Ishikawa (cell line): ENCODE results near the gene MDM4.

ENCODE experiments used
- NFIC ChIP-seq: IDR thresholded peaks from 2 replicates; pipeline ENCODE4 v1.6.1; 2012
- ZBTB7A ChIP-seq: IDR thresholded peaks from 2 replicates; pipeline ENCODE4 v1.6.1; 2012; ENCODE audit warnings: low read depth

DNA sequence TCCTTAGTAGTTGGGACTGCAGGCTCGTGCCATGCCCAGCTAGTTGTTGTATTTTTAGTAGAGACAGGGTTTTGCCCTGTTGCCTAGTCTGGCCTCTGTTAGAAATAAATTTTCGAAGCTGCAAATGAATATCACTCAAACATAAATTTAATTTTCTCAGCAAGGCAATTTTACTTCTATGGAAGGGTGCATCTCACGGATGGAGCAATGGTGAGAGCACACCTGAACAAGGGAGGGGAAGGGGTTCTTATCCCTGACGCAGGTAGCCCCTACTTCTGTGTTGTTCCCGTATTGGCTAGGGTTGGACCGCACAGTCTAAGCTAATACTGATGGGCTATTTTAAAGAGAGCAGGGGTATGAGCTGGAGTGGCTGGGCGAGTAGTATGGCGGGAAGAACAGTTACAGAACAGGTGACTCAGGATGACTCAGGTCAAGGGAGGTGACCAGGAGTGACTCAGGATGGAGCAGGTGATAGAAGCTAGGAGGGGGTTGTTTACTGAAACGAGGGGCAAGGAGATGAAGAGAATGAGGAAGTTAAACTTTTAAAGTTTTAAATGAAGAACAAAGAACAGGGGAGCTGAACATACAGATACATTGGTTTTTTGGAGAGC is 7.5 kb downstream of the MDM4 start:
- TF ChIP-seq ZBTB7A: no peak
- no peak for TF ChIP-seq NFIC
